ENCODE data around the gene TEX11.

DNA sequence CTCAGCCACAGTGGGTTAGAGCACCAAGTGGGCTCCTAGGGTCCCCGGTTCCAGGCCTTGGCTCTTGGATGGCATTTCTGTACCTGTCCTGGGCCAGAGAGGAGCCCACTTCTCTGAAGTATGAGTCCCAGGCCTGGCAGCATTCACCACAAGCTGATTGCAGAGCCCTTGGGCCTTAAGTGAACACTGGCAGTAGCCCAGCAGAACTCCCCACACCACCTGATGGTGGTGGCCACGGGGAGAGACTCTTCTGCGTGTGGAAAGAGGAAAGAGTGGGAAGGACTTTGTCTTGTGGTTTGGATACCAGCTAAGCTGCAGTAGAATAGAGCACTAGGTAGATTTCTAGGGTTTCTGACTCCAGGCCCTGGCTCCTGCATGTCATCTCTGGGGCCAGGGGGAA is 359.1 kb downstream of the TEX11 start:
- TF ChIP-seq, protein P1, sequence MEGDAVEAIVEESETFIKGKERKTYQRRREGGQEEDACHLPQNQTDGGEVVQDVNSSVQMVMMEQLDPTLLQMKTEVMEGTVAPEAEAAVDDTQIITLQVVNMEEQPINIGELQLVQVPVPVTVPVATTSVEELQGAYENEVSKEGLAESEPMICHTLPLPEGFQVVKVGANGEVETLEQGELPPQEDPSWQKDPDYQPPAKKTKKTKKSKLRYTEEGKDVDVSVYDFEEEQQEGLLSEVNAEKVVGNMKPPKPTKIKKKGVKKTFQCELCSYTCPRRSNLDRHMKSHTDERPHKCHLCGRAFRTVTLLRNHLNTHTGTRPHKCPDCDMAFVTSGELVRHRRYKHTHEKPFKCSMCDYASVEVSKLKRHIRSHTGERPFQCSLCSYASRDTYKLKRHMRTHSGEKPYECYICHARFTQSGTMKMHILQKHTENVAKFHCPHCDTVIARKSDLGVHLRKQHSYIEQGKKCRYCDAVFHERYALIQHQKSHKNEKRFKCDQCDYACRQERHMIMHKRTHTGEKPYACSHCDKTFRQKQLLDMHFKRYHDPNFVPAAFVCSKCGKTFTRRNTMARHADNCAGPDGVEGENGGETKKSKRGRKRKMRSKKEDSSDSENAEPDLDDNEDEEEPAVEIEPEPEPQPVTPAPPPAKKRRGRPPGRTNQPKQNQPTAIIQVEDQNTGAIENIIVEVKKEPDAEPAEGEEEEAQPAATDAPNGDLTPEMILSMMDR (conservative IDR thresholded peaks at IDR 0.05; ENCODE audit: low read depth in 2 of 2) = no peak
- TF ChIP-seq EZH2 (IDR thresholded peaks at IDR 0.05; ENCODE audit: low read depth, unreplicated experiment) (no peak), CREB1 (CRISPR knock-in tag; IDR thresholded peaks at IDR 0.05; ENCODE audit: low read depth) (no peak), STAT1 (IDR thresholded peaks at IDR 0.05; ENCODE audit: unreplicated experiment) (no peak), POLR2AphosphoS5 (IDR thresholded peaks at IDR 0.05; ENCODE audit: low read depth) (no peak), REST (IDR thresholded peaks at IDR 0.05; ENCODE audit: unreplicated experiment) (no peak), EZH2phosphoT487 (IDR thresholded peaks at IDR 0.05; ENCODE audit: unreplicated experiment) (no peak)
- TF ChIP-seq, protein P2, sequence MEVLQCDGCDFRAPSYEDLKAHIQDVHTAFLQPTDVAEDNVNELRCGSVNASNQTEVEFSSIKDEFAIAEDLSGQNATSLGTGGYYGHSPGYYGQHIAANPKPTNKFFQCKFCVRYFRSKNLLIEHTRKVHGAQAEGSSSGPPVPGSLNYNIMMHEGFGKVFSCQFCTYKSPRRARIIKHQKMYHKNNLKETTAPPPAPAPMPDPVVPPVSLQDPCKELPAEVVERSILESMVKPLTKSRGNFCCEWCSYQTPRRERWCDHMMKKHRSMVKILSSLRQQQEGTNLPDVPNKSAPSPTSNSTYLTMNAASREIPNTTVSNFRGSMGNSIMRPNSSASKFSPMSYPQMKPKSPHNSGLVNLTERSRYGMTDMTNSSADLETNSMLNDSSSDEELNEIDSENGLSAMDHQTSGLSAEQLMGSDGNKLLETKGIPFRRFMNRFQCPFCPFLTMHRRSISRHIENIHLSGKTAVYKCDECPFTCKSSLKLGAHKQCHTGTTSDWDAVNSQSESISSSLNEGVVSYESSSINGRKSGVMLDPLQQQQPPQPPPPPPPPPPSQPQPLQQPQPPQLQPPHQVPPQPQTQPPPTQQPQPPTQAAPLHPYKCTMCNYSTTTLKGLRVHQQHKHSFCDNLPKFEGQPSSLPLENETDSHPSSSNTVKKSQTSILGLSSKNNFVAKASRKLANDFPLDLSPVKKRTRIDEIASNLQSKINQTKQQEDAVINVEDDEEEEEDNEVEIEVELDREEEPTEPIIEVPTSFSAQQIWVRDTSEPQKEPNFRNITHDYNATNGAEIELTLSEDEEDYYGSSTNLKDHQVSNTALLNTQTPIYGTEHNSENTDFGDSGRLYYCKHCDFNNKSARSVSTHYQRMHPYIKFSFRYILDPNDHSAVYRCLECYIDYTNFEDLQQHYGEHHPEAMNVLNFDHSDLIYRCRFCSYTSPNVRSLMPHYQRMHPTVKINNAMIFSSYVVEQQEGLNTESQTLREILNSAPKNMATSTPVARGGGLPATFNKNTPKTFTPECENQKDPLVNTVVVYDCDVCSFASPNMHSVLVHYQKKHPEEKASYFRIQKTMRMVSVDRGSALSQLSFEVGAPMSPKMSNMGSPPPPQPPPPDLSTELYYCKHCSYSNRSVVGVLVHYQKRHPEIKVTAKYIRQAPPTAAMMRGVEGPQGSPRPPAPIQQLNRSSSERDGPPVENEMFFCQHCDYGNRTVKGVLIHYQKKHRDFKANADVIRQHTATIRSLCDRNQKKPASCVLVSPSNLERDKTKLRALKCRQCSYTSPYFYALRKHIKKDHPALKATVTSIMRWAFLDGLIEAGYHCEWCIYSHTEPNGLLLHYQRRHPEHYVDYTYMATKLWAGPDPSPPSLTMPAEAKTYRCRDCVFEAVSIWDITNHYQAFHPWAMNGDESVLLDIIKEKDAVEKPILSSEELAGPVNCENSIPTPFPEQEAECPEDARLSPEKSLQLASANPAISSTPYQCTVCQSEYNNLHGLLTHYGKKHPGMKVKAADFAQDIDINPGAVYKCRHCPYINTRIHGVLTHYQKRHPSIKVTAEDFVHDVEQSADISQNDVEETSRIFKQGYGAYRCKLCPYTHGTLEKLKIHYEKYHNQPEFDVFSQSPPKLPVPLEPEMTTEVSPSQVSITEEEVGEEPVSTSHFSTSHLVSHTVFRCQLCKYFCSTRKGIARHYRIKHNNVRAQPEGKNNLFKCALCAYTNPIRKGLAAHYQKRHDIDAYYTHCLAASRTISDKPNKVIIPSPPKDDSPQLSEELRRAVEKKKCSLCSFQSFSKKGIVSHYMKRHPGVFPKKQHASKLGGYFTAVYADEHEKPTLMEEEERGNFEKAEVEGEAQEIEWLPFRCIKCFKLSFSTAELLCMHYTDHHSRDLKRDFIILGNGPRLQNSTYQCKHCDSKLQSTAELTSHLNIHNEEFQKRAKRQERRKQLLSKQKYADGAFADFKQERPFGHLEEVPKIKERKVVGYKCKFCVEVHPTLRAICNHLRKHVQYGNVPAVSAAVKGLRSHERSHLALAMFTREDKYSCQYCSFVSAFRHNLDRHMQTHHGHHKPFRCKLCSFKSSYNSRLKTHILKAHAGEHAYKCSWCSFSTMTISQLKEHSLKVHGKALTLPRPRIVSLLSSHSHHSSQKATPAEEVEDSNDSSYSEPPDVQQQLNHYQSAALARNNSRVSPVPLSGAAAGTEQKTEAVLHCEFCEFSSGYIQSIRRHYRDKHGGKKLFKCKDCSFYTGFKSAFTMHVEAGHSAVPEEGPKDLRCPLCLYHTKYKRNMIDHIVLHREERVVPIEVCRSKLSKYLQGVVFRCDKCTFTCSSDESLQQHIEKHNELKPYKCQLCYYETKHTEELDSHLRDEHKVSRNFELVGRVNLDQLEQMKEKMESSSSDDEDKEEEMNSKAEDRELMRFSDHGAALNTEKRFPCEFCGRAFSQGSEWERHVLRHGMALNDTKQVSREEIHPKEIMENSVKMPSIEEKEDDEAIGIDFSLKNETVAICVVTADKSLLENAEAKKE (CRISPR knock-in tag; IDR thresholded peaks at IDR 0.05) = no peak
- TF ChIP-seq, protein P3, sequence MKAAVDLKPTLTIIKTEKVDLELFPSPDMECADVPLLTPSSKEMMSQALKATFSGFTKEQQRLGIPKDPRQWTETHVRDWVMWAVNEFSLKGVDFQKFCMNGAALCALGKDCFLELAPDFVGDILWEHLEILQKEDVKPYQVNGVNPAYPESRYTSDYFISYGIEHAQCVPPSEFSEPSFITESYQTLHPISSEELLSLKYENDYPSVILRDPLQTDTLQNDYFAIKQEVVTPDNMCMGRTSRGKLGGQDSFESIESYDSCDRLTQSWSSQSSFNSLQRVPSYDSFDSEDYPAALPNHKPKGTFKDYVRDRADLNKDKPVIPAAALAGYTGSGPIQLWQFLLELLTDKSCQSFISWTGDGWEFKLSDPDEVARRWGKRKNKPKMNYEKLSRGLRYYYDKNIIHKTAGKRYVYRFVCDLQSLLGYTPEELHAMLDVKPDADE (IDR thresholded peaks at IDR 0.05) = no peak
